GM12865 (cell line): ENCODE data around the gene VAMP4.

Source experiments
- DNase-seq: peaks from one replicate; pipeline ENCODE4 v3.0.0; 2010; ENCODE audit warnings: low read depth
- H3K4me3 ChIP-seq: 2 replicates; pipeline ENCODE4 v1.5.1; 2011; ENCODE audit warnings: mild to moderate bottlenecking, low read depth, low read length, control low read depth
- CTCF ChIP-seq: IDR thresholded peaks from 2 replicates; pipeline ENCODE4 v1.5.1; 2011; ENCODE audit warnings: low read length, control low read depth, low read depth, inconsistent platforms; ENCODE audit not compliant: insufficient read depth; ENCODE audit errors: missing control alignments

VAMP4 gene

GRCh38 chr1:171741872-171742576, at the start of gene VAMP4:
Gene VAMP4, minus strand, starts transcription at chr1:171742065. Its CDS starts 3,651 bp downstream, at chr1:171738414.
- H3K4me3 ChIP-seq: peak within 1 kb of the TSS; percentile 92
- no peak for TF ChIP-seq CTCF
- peak; percentile 90 for DNase-seq

- DNase-seq: no peak
- TF ChIP-seq CTCF: no peak
- no peak overlapping the region for H3K4me3 ChIP-seq
Observed at GRCh38 chr1:171790318-171790717, 48.5 kb upstream of the VAMP4 start.

GRCh38 chr1:171788696-171789095, 46.8 kb upstream of the VAMP4 start:
- H3K4me3 ChIP-seq: no peak overlapping the region
- no peak for DNase-seq
- TF ChIP-seq CTCF: no peak

GRCh38 chr1:171787686-171788480, 46.0 kb upstream of the VAMP4 start:
- no peak overlapping the region for H3K4me3 ChIP-seq
- TF ChIP-seq CTCF: no peak
- DNase-seq: no peak

- TF ChIP-seq CTCF: no peak
- no peak overlapping the region for H3K4me3 ChIP-seq
- no peak for DNase-seq
Observed at GRCh38 chr1:171786534-171786933, 44.7 kb upstream of the VAMP4 start.

- no peak for TF ChIP-seq CTCF
- no peak overlapping the region for H3K4me3 ChIP-seq
- no peak for DNase-seq
Observed at GRCh38 chr1:171785766-171786165, 43.9 kb upstream of the VAMP4 start.
